ENCODE results near the gene NLGN1.
A peak's percentile ranks its signal among the peaks of the same experiment; 100 is the strongest.

Gene NLGN1

GRCh38 chr3:173913397-173913796, 515.9 kb downstream of the NLGN1 start:
- Mint-ChIP-seq H3K36me3 (ENCODE audit: low read depth) (no peaks in the 10 kb centered on the region), H3K27me3 (ENCODE audit: low read depth) (no peaks in the 10 kb centered on the region), H3K4me1 (peaks cover 15% of the 10 kb centered on the region), H3K4me3 (no peak overlapping the region), H3K27ac (peak overlapping the region in 1 of 3 experiments; percentile 0), H3K9me3 (no peaks in the 10 kb centered on the region)
- TF ChIP-seq, protein P1, sequence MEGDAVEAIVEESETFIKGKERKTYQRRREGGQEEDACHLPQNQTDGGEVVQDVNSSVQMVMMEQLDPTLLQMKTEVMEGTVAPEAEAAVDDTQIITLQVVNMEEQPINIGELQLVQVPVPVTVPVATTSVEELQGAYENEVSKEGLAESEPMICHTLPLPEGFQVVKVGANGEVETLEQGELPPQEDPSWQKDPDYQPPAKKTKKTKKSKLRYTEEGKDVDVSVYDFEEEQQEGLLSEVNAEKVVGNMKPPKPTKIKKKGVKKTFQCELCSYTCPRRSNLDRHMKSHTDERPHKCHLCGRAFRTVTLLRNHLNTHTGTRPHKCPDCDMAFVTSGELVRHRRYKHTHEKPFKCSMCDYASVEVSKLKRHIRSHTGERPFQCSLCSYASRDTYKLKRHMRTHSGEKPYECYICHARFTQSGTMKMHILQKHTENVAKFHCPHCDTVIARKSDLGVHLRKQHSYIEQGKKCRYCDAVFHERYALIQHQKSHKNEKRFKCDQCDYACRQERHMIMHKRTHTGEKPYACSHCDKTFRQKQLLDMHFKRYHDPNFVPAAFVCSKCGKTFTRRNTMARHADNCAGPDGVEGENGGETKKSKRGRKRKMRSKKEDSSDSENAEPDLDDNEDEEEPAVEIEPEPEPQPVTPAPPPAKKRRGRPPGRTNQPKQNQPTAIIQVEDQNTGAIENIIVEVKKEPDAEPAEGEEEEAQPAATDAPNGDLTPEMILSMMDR (IDR thresholded peaks at IDR 0.05; ENCODE audit: unreplicated experiment in 3 of 3), result no peak

- H3K27me3 Mint-ChIP-seq (ENCODE audit: low read depth), result no peaks in the 10 kb centered on the region
- H3K27ac Mint-ChIP-seq, result peak overlapping the region in 1 of 3 experiments; percentile 0
- TF ChIP-seq, protein P1 (IDR thresholded peaks at IDR 0.05; ENCODE audit: unreplicated experiment in 3 of 3), result no peak
- no peaks in the 10 kb centered on the region for H3K9me3 Mint-ChIP-seq
- no peaks in the 10 kb centered on the region for H3K36me3 Mint-ChIP-seq (ENCODE audit: low read depth)
- no peak overlapping the region for H3K4me3 Mint-ChIP-seq
- H3K4me1 Mint-ChIP-seq, result peaks cover 15% of the 10 kb centered on the region
These were observed 516.5 kb downstream of the NLGN1 start for GRCh38 chr3:173913974-173914421.

DNA sequence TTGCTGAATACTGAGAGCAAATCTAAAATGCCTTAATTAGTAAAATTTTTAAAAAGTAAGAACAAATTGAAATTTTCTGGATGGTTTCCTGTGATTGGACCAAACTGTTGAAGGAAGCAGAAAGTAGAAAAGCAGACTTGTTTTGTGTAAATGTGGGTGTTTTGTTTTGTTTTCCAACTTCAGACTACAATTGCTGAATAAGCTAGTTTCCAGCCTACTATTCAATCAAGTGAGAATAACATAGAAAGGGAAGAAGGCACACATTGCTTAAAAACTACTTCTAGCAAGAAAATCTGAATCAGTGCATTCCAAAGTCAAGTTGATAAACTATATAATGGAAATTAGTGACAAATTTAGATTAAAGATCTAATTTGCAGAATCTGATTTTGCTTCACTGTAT, 519.3 kb downstream of the NLGN1 start:
- TF ChIP-seq, protein P1 (IDR thresholded peaks at IDR 0.05; ENCODE audit: unreplicated experiment in 3 of 3), result no peak

DNA sequence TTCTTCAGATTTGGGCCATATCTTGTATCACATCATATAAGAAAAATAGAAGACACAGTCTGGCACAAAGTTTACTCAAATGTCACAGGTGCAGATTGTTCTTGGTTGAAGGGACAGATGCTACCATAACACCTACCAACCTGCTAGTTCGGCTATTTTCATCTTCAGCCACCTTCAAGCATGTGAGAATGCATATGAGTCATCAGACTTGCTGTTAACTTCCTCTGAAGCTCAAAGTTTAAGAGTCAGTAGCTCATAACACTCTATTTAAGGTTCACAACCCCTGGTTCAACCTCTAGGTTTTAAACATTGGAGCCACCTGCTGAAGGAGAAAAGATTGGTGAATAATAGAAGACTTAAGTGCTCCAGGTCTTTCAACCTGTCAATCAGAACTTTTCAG, 522.8 kb downstream of the NLGN1 start:
- Mint-ChIP-seq H3K4me1 (no peaks in the 10 kb centered on the region), H3K4me3 (no peak overlapping the region), H3K27me3 (ENCODE audit: low read depth) (no peaks in the 10 kb centered on the region), H3K36me3 (ENCODE audit: low read depth) (no peaks in the 10 kb centered on the region), H3K27ac (no peak overlapping the region), H3K9me3 (no peaks in the 10 kb centered on the region)
- TF ChIP-seq, protein P1 (IDR thresholded peaks at IDR 0.05; ENCODE audit: unreplicated experiment in 3 of 3), result no peak

More for the DNA sequence above, 519.3 kb downstream of the NLGN1 start:
- H3K27ac Mint-ChIP-seq, result peak overlapping the region in 2 of 3 experiments; percentile 44 to 63
- no peaks in the 10 kb centered on the region for H3K27me3 Mint-ChIP-seq (ENCODE audit: low read depth)
- H3K36me3 Mint-ChIP-seq (ENCODE audit: low read depth), result no peaks in the 10 kb centered on the region
- no peaks in the 10 kb centered on the region for H3K9me3 Mint-ChIP-seq
- no peak overlapping the region for H3K4me3 Mint-ChIP-seq
- peaks cover 15% of the 10 kb centered on the region for H3K4me1 Mint-ChIP-seq

GRCh38 chr3:173921732-173922131, 524.2 kb downstream of the NLGN1 start:
- no peaks in the 10 kb centered on the region for H3K4me1 Mint-ChIP-seq

GRCh38 chr3:173923204-173923603, 525.7 kb downstream of the NLGN1 start:
- no peaks in the 10 kb centered on the region for H3K27me3 Mint-ChIP-seq (ENCODE audit: low read depth)
- TF ChIP-seq, protein P1 (IDR thresholded peaks at IDR 0.05; ENCODE audit: unreplicated experiment in 3 of 3), result no peak
- no peaks in the 10 kb centered on the region for H3K36me3 Mint-ChIP-seq (ENCODE audit: low read depth)
- H3K9me3 Mint-ChIP-seq, result no peaks in the 10 kb centered on the region
- H3K4me1 Mint-ChIP-seq, result no peaks in the 10 kb centered on the region
- H3K4me3 Mint-ChIP-seq, result no peak overlapping the region
- H3K27ac Mint-ChIP-seq, result no peak overlapping the region

More at GRCh38 chr3:173921732-173922131, 524.2 kb downstream of the NLGN1 start:
- no peaks in the 10 kb centered on the region for H3K9me3 Mint-ChIP-seq
- H3K27me3 Mint-ChIP-seq (ENCODE audit: low read depth), result no peaks in the 10 kb centered on the region
- H3K27ac Mint-ChIP-seq, result no peak overlapping the region
- no peak overlapping the region for H3K4me3 Mint-ChIP-seq
- TF ChIP-seq, protein P1 (IDR thresholded peaks at IDR 0.05; ENCODE audit: unreplicated experiment in 3 of 3), result no peak
- no peaks in the 10 kb centered on the region for H3K36me3 Mint-ChIP-seq (ENCODE audit: low read depth)
